ENCODE data around the gene PLBD2.

- TF ChIP-seq CTCF (conservative IDR thresholded peaks at IDR 0.05; ENCODE audit: low read length) (no peak), EZH2phosphoT487 (IDR thresholded peaks at IDR 0.05; ENCODE audit: borderline replicate concordance) (no peak)
Observed at GRCh38 chr12:113358381-113359132, at the start of gene PLBD2.

Data from Loucy (cell line).